Stomach smooth muscle (tissue), 2 donors: ENCODE data around the gene METRN.

Experiments
- H3K27ac ChIP-seq: one replicate; pipeline ENCODE4 v1.7.0; 2013; ENCODE audit warnings: mild to moderate bottlenecking, low read length, inconsistent platforms
- H3K27me3 ChIP-seq, 2 donors: one replicate each; pipeline ENCODE4 v1.7.0; 2013; ENCODE audit warnings: low read length in 2 of 2; ENCODE audit not compliant: insufficient read depth in 2 of 2, control insufficient read depth in 1 of 2
- H3K36me3 ChIP-seq, 2 donors: one replicate each; pipeline ENCODE4 v1.7.0; 2013; ENCODE audit warnings: low read length in 2 of 2; ENCODE audit not compliant: control insufficient read depth in 2 of 2, insufficient read depth in 2 of 2
- H3K4me1 ChIP-seq: one replicate; pipeline ENCODE4 v1.7.0; 2013; ENCODE audit warnings: low read length; ENCODE audit not compliant: control insufficient read depth, insufficient read depth
- H3K4me3 ChIP-seq, 2 donors: one replicate each; pipeline ENCODE4 v1.7.0; 2013; ENCODE audit warnings: low read length in 2 of 2
- H3K9ac ChIP-seq, 2 donors: one replicate each; pipeline ENCODE4 v1.7.0; 2013; ENCODE audit warnings: low read length in 2 of 2, mild to moderate bottlenecking in 1 of 2
- H3K9me3 ChIP-seq, 2 donors: one replicate each; pipeline ENCODE4 v1.7.0; 2013; ENCODE audit warnings: low read length in 2 of 2; ENCODE audit not compliant: control insufficient read depth in 2 of 2
- donor health status: healthy.
- donor health status: Pancreatic carcinoma.

The METRN gene

DNA sequence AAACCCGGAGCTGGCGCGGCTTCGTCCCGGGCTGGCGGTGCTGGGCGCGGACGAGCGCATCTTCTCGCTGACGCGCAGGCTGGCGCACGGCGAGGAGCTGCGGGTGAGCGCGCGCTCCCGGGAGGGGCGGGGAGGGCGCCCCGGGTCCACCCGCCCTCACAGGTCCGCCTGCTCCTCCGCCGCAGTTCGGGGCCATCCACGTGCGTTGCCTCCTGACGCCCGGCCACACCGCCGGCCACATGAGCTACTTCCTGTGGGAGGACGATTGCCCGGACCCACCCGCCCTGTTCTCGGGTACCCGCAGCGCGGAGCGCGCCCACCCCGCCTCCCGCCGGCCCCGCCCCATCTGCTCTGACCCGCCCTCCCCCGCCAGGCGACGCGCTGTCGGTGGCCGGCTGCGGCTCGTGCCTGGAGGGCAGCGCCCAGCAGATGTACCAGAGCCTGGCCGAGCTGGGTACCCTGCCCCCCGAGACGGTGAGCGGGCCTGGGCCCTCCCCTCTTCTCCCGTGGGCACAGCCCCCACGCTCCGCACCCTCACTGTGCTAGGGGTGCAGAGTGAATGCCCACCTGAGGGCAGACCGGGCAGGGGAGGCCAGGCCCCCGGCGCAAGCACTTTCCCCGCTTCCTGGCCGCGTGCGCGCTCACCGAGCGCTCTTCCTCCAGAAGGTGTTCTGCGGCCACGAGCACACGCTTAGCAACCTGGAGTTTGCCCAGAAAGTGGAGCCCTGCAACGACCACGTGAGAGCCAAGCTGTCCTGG lies 13.4 kb downstream of the METRN start:
- Histone ChIP-seq H3K4me3 (peak overlapping the region in 1 of 2 donors; percentile 52), H3K4me1 (peaks cover 22% of the 10 kb centered on the region), H3K9ac (no peak overlapping the region), H3K27me3 (peaks cover 22 to 26% of the 10 kb centered on the region in 2 donors), H3K36me3 (peaks cover 0 to 7% of the 10 kb centered on the region in 2 donors), H3K9me3 (no peaks in the 10 kb centered on the region), H3K27ac (no peak overlapping the region)

DNA sequence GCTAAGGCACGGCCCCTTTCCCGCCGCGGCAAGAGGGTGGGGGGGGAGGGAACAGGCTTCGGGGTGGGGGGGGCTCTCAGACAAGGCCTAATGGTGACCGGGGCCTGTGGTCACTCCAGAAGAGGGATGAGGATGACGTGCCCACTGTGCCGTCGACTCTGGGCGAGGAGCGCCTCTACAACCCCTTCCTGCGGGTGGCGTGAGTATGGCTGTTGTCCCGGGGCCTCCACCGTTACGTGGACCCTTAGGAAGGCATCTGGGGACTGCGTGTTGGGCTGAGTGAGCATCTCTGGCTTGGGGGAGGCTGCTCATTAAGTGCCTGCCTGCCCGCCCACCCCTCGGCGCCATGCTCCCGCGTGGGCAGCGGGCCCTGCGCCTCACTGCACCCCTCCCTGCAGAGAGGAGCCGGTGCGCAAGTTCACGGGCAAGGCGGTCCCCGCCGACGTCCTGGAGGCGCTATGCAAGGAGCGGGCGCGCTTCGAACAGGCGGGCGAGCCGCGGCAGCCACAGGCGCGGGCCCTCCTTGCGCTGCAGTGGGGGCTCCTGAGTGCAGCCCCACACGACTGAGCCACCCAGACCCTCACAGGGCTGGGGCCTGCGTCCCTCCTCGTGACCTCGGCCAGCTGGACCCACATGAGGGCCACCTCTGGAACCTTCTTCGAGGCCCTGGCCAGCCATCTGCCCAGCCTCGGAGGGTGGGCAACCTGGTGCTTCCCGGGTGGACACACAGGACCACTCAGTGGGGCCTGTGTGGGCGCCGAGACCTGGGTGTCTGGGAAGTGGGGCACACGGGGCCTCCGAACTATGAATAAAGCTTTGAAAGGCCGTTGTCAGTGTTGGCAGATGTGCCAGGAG lies 14.2 kb downstream of the METRN start:
- Histone ChIP-seq H3K9ac (no peak overlapping the region), H3K9me3 (no peaks in the 10 kb centered on the region), H3K27me3 (peaks cover 22 to 26% of the 10 kb centered on the region in 2 donors), H3K4me3 (no peak overlapping the region), H3K27ac (no peak overlapping the region), H3K36me3 (peaks cover 0 to 13% of the 10 kb centered on the region in 2 donors), H3K4me1 (peaks cover 22% of the 10 kb centered on the region)

DNA sequence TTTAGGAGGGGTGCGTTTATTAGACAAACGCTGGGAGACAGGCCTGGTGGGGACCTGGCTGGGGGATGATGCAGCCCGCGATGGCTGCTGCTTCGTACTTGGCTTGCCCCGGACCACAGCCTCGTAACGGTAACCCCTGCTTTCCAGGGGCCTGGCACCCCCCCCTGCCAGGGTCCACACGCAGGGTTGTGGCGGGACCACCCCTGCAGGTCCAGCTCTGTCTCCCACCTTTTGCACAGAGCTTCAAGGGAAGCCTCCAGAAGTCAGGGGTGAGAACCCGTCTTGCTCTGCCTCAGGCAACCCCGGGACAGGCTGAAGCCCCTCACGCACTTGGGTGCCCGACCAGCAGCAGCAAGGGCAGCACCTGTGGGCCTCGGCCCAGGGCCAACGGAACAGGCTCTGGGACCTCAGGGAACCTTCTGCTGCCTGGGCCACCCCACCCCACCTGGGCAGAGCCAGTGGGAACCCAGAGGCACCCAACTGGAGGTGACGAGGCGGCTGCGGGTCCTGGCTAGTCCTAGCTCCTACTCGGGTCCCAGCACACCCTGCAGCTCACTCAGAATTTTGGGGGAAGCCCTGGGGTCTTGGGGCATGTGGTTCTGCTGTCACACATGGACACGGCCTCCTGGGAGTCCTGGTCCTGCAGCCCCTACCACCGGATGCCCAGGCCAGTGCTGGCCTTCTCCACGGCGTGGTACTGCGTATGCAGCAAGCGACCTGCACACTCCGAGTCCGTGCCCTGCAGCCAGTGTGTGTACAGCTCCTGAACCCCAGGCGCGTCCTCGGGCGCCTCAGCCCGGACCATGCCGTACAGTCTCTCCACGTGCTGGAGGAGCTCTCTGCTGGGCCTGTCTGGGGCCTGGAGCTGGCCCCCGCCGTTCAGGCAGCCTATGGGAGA lies 15.1 kb downstream of the METRN start:
- Histone ChIP-seq H3K36me3 (peaks cover 0 to 19% of the 10 kb centered on the region in 2 donors), H3K9ac (no peak overlapping the region), H3K9me3 (no peaks in the 10 kb centered on the region), H3K4me1 (peaks cover 22% of the 10 kb centered on the region), H3K27ac (no peak overlapping the region), H3K4me3 (no peak overlapping the region), H3K27me3 (peaks cover 22 to 23% of the 10 kb centered on the region in 2 donors)

DNA sequence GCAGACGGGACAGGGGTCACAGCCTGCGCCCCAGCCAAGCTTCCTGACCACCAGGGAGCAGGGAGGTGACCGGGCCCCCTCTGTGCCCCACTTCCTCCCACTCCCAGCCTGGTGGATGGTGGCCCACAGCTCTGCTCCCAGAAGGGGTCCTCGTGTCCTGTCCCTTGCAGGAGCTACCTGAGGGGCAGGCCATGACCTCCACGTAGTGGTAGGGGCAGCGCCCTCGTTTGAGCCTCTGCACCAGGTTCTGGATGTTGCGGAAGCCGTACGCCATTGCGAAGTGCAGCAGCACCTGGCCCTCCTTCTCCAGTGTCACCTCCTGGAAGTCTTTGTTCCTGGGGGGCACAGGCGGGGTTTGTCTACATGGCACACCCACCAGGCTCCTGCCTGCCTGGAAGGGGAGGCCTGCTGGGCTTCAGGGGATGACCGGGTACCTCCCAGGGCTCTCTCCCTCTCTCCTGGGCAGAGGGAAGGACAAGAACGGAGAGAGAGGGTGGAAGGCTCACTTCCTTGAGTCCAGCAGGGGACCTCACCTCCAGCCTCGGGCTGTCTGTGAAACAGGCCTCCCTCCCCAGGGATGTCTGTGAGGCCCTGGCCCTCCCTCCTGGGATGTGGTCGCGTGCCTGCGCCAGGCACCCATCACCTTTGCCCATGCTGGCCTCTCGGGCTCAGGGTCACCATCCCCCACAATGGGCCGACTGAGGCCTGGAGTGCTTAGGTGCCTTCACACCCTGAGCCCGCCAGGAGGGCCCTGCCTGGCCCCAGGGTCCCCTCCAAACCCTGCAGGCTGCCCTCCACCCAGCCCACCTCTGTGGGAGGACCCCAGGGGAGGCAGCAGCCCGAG lies 16.0 kb downstream of the METRN start:
- H3K36me3 ChIP-seq = peaks cover 2 to 23% of the 10 kb centered on the region in 2 donors
- no peak overlapping the region for H3K27ac ChIP-seq
- peaks cover 22% of the 10 kb centered on the region for H3K4me1 ChIP-seq
- H3K4me3 ChIP-seq = no peak overlapping the region
- no peaks in the 10 kb centered on the region for H3K9me3 ChIP-seq
- H3K9ac ChIP-seq = no peak overlapping the region
- H3K27me3 ChIP-seq = peaks cover 15 to 17% of the 10 kb centered on the region in 2 donors

DNA sequence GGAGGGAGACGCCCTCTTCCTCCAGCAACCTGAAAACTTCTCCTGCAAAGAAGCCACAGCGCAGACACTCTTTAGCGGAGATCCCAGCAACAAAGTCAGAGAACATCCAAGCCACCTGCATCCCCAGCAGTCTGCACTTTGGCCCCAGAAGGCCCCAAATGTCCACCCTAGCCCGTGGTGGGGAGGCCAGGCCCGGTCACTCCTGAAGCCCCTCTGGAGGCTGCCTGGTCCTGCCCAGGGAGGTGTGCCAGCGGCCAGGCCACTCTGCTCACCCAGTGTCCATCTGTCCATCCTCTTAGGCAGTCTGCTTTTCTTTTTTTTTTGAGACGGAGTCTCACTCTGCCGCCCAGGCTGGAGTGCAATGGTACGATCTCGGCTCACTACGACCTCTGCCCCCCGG lies 17.4 kb downstream of the METRN start:
- H3K9me3 ChIP-seq = no peaks in the 10 kb centered on the region
- H3K4me1 ChIP-seq = peaks cover 11% of the 10 kb centered on the region
- H3K27me3 ChIP-seq = peaks cover 5 to 7% of the 10 kb centered on the region in 2 donors
- no peak overlapping the region for H3K9ac ChIP-seq
- H3K4me3 ChIP-seq = no peak overlapping the region
- no peak overlapping the region for H3K27ac ChIP-seq
- peaks cover 12 to 34% of the 10 kb centered on the region in 2 donors for H3K36me3 ChIP-seq

DNA sequence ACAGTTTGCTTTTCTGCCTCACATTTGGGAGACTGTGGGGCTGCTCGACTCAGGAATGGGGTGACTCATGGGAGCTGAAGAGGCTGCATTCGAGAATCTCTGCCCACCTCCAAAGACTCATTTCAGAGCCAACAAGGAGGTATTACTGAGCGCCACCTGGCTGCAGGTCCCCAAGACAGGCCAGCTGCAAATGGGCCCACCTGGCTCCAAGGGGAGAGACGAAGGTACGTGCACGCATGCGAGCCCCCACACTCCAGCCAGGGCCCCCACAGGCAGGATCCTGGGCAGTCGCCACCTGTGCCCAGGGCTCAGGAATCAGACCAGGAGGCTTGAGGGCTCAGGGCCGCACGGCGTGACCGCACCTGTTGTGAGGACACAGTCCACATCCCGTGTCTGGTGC lies 18.0 kb downstream of the METRN start:
- Histone ChIP-seq H3K9me3 (no peaks in the 10 kb centered on the region), H3K27ac (no peak overlapping the region), H3K36me3 (peaks cover 14 to 40% of the 10 kb centered on the region in 2 donors), H3K4me1 (peaks cover 6% of the 10 kb centered on the region), H3K27me3 (peaks cover 0 to 3% of the 10 kb centered on the region in 2 donors), H3K9ac (no peak overlapping the region), H3K4me3 (no peak overlapping the region)

DNA sequence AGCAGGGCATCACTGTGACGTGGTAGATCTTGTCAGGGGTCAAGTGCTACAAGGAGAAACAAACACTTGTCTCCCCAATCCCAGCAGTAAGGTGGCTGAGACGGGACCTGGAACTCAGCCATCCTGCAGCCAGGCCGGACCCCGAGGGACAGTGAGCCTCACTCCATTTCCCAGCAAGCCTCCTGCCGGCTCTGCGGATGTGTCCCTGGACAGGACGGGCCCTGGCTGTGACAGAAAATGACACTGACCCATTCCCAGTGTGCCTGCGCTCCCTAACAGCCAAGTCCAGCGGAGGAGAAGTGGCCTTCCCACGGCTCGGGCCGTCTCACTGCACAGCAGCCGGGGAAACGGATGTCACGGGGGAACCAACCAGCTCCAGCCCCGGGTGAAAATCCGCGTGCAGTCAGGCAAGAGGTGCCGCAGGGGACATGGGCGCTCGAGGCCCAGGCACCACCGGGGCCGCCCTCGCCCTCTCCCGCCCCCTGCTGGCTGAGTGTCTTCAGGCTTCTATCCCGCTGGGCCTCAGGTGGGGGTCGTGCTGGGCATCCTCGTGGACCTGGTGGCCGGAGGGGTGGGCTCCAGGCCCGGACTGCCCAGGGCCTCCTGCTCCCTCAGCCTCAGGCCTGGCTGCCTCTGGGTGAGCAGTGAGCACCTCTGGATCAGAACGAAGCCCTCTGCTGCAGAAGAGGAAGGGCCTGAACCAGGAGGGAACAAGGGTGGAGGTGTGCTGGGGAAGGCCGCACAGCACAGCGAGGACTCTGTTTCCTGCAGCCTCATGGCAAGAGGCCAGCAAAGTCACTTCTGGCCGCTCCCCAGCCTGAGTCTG lies 18.7 kb downstream of the METRN start:
- peaks cover 0 to under 1% of the 10 kb centered on the region in 2 donors for H3K27me3 ChIP-seq
- no peaks in the 10 kb centered on the region for H3K9me3 ChIP-seq
- no peak overlapping the region for H3K9ac ChIP-seq
- no peak overlapping the region for H3K4me3 ChIP-seq
- H3K4me1 ChIP-seq = peaks cover under 1% of the 10 kb centered on the region
- no peak overlapping the region for H3K27ac ChIP-seq
- H3K36me3 ChIP-seq = peaks cover 14 to 41% of the 10 kb centered on the region in 2 donors

DNA sequence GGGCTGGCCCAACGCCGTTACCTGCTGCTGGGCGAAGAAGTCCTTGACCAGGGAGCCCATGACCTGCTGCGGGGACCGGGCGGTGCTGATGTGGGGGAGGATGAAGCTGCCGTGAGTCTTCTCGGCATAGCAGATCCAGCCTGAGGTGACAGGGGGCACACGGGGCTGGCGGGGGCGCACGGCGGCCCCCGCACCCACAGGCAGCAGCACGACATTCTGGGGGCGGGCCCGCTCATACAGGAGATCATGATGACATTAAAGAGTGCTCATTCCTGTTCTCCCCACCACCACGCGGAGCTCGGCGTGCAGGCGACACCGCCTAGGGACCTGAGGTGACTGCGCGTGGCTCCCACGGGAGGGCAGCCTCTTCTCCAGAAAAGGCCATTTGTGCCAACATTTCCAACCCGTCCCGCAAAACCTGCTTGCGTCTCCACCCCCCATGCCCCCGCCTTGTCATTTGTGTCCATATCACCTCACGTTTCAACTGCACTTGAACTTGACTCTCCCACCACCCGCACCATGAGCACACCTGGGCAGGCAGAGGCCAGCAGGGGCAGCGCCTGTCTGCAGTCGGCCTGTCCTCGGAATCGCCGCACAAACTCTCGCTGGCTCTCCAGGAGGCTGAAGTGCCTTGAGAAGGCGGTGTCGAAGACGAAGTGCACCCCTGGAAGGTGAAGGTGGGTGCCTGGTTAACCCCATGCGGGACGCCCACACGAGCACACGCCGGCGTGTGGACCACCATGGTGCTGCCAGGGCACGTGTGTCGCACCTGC lies 19.5 kb downstream of the METRN start:
- no peak overlapping the region for H3K4me3 ChIP-seq
- H3K27ac ChIP-seq = no peak overlapping the region
- no peaks in the 10 kb centered on the region for H3K27me3 ChIP-seq
- H3K9me3 ChIP-seq = no peaks in the 10 kb centered on the region
- H3K9ac ChIP-seq = no peak overlapping the region
- peaks cover 14 to 41% of the 10 kb centered on the region in 2 donors for H3K36me3 ChIP-seq
- peaks cover under 1% of the 10 kb centered on the region for H3K4me1 ChIP-seq
